B cell (primary cell): ENCODE results near the gene NAXD. TPM values are rescaled to one million over a fixed set of nuclear protein-coding genes. Genes with fewer than 3 reads are reported as not detected.
"Not testable (repeated sequence)": the region's sequence is repeated elsewhere in the genome, so short reads cannot be mapped to it uniquely, and the experiment has no call there.

Experiments
- ATAC-seq: fragments of 200-7000 bp; cut with Tn5 transposase; one replicate; pipeline ENCODE4 v1.10.0; 2021; ENCODE audit warnings: low read depth, mild to moderate bottlenecking, moderate number of reproducible peaks, moderate library complexity
- CTCF ChIA-PET: fragments of 350-600 bp; sonication (Branson Sonifier 250); formaldehyde crosslinking; loops from one replicate; lab custom pipeline; 2021; ENCODE audit warnings: antibody characterized with exemption, inconsistent platforms; lab: Charles Lee
- POLR2A ChIA-PET: fragments of 350-600 bp; sonication (Branson Sonifier 250); formaldehyde crosslinking; loops from one replicate; lab custom pipeline; 2021; ENCODE audit warnings: antibody characterized with exemption; lab: Charles Lee
- DNase-seq: peaks from one replicate; pipeline ENCODE4 v3.0.0; 2013
- H2AFZ ChIP-seq: 2 replicates; pipeline ENCODE4 v1.6.1; 2012; ENCODE audit warnings: mild to moderate bottlenecking, low read depth, low read length; ENCODE audit not compliant: insufficient read depth, poor library complexity, severe bottlenecking
- H3K27ac ChIP-seq, 2 donors: 1 replicate in 1 of 2; 2 replicates in 1 of 2; pipeline ENCODE4 v1.5.1; 2012 to 2013; ENCODE audit warnings: low read length in 2 of 2, mild to moderate bottlenecking in 2 of 2, moderate library complexity in 1 of 2
- H3K27me3 ChIP-seq, 4 experiments: fragments of 200-600 bp in 1 of 4; sonication (generic) in 1 of 4; replicated peaks in 1 of 4; 1 replicate in 2 of 4; 2 replicates in 2 of 4; pipeline versions ENCODE4 v1.6.1 to v1.7.0; 2013 to 2016; ENCODE audit warnings: low read length in 3 of 4, mild to moderate bottlenecking in 2 of 4, mixed read lengths in 1 of 4, moderate library complexity in 1 of 4; ENCODE audit not compliant: insufficient read depth in 4 of 4, control insufficient read depth in 3 of 4; ENCODE audit errors: control extremely low read depth in 1 of 4
- H3K36me3 ChIP-seq, 2 experiments: replicated peaks in 1 of 2; 1 replicate in 1 of 2; 2 replicates in 1 of 2; pipeline versions ENCODE4 v1.6.1 to v1.7.1; 2013; ENCODE audit warnings: low read length in 1 of 2; ENCODE audit not compliant: insufficient read depth in 2 of 2, control insufficient read depth in 1 of 2; ENCODE audit errors: control extremely low read depth in 1 of 2, extremely low read depth in 1 of 2
- H3K4me1 ChIP-seq, 2 donors: fragments of 200-600 bp in 1 of 2; sonication (generic) in 1 of 2; 1 replicate in 1 of 2; 2 replicates in 1 of 2; pipeline versions ENCODE4 v1.5.1 to v1.6.1; 2013 to 2017; ENCODE audit warnings: low read length in 2 of 2; ENCODE audit not compliant: control insufficient read depth in 2 of 2, insufficient read depth in 2 of 2
- H3K4me2 ChIP-seq: replicated peaks from 2 replicates; pipeline ENCODE3; 2012; ENCODE audit warnings: mild to moderate bottlenecking, low read depth, low read length; ENCODE audit not compliant: poor library complexity, severe bottlenecking
- H3K4me3 ChIP-seq, 5 experiments: fragments of 200-600 bp in 1 of 5; sonication (generic) in 1 of 5; 1 replicate in 3 of 5; 2 replicates in 2 of 5; pipeline versions ENCODE4 v1.5.1 to v1.7.0; 2011 to 2016; ENCODE audit warnings: low read length in 4 of 5, mild to moderate bottlenecking in 4 of 5, low read depth in 2 of 5, control low read depth in 1 of 5, moderate library complexity in 1 of 5; ENCODE audit not compliant: insufficient read depth in 1 of 5; ENCODE audit errors: control extremely low read depth in 1 of 5, extremely low read depth in 1 of 5
- H3K79me2 ChIP-seq: fragments of 200-600 bp; sonication (generic); one replicate; pipeline ENCODE4 v1.6.0; 2016; ENCODE audit warnings: low read length; ENCODE audit not compliant: control insufficient read depth, insufficient read depth
- H3K9ac ChIP-seq: fragments of 200-600 bp; sonication (generic); 2 replicates; pipeline ENCODE4 v1.6.1; 2017; ENCODE audit warnings: mild to moderate bottlenecking, low read length, moderate library complexity
- H3K9me3 ChIP-seq, 3 donors: one replicate each; pipeline versions ENCODE4 v1.6.1 to v1.7.1; 2013; ENCODE audit warnings: low read length in 2 of 3; ENCODE audit not compliant: control insufficient read depth in 2 of 3, insufficient read depth in 1 of 3; ENCODE audit errors: control extremely low read depth in 1 of 3
- H4K20me1 ChIP-seq: 2 replicates; pipeline ENCODE4 v1.6.0; 2012; ENCODE audit warnings: mild to moderate bottlenecking, low read length; ENCODE audit not compliant: insufficient read depth, control insufficient read depth, poor library complexity, severe bottlenecking
- H3K27ac Mint-ChIP-seq: one replicate; pipeline ENCODE4 v1.8.0; 2021; ENCODE audit warnings: mixed read lengths
- H3K27me3 Mint-ChIP-seq: one replicate; pipeline ENCODE4 v1.8.0; 2021; ENCODE audit warnings: mixed read lengths
- H3K4me1 Mint-ChIP-seq: one replicate; pipeline ENCODE4 v1.8.0; 2021; ENCODE audit warnings: mixed read lengths
- H3K4me3 Mint-ChIP-seq: one replicate; pipeline ENCODE4 v1.8.0; 2021; ENCODE audit warnings: mixed read lengths
- H3K9me3 Mint-ChIP-seq: one replicate; pipeline ENCODE4 v1.8.0; 2022; ENCODE audit warnings: mixed read lengths; ENCODE audit not compliant: insufficient read depth
- CTCF ChIP-seq: fragments of 200-600 bp; IDR thresholded peaks from one replicate; pipeline ENCODE4 v1.8.0; 2022; ENCODE audit warnings: antibody characterized with exemption, mild to moderate bottlenecking
- EZH2 ChIP-seq: IDR thresholded peaks from 2 replicates; pipeline ENCODE4 v1.6.1; 2012; ENCODE audit warnings: borderline replicate concordance, low read depth, mild to moderate bottlenecking, moderate library complexity, low read length; ENCODE audit not compliant: insufficient read depth, poor library complexity, severe bottlenecking
- WGBS: methylation state at CpG from one replicate; pipeline ENCODE4 v1.1.5; 2013; ENCODE audit warnings: missing lambda C conversion rate; ENCODE audit not compliant: insufficient coverage; 5-methylcytosine and 5-hydroxymethylcytosine counted together
- intact Hi-C: fragments of 100-400 bp; cut with micrococcal nuclease; formaldehyde crosslinking; loops from one replicate; pipeline ENCODE4 v1.10.0; 2022
- polyA plus RNA-seq: library from polyadenylated mRNA; depleted of rRNA; stranded (reverse); fragments of >200 nt; gene quantifications from 2 replicates; pipeline ENCODE4 v1.2.3, GENCODE V29; 2012
- total RNA-seq, 2 donors: library from RNA; stranded (reverse); fragments of 120-200 nt in 1 of 2; gene quantifications; 1 replicate in 1 of 2; 2 replicates in 1 of 2; pipeline versions ENCODE4 v1.2.3 to v1.2.4, GENCODE V29; 2013 to 2022

Gene NAXD
- total and polyA plus RNA-seq, 2 donors (not counting 1 experiment from before 2014, with no cell fraction given) = 28.4 to 33.3 TPM

GRCh38 chr13:110657196-110657595, 41.9 kb downstream of the NAXD start:
- Histone ChIP-seq H3K79me2 (peaks cover 27% of the 10 kb centered on the region), H2AFZ (no peak overlapping the region), H3K9ac (no peak overlapping the region), H3K9me3 (peaks cover 0 to 4% (median 0%) of the 10 kb centered on the region in 3 donors), H3K4me1 (peaks cover 60 to 68% of the 10 kb centered on the region in 2 donors), H3K27me3 (no peaks in the 10 kb centered on the region), H3K27ac (peak overlapping the region in 1 of 2 donors; percentile 75), H4K20me1 (no peaks in the 10 kb centered on the region), H3K4me2 (peak overlapping the region; percentile 50), H3K4me3 (no peak overlapping the region), H3K36me3 (peaks cover 0 to 30% of the 10 kb centered on the region in 2 experiments)
- peaks cover 3% of the 10 kb centered on the region for H3K9me3 Mint-ChIP-seq
- no peak for ATAC-seq
- no peak for DNase-seq
- H3K27ac Mint-ChIP-seq = peak overlapping the region; percentile 79
- H3K27me3 Mint-ChIP-seq = no peaks in the 10 kb centered on the region
- intact Hi-C loops = no loop called here
- H3K4me3 Mint-ChIP-seq = no peak overlapping the region
- TF ChIP-seq EZH2 (no peak), CTCF (no peak)
- CTCF ChIA-PET = interaction anchor here (0.6 to 2.6 kb wide), 4 partner anchors 13 to 59 kb away, joined by 3 to 17 read pairs (median 4); no protein-coding TSS in a partner anchor
- POLR2A ChIA-PET = interaction anchor here (1.9 kb wide), 1 partner anchor 19 kb away, joined by 7 read pairs; no protein-coding TSS in a partner anchor
- WGBS = no CpG with 5 or more reads among the region's 7 CpGs
- H3K4me1 Mint-ChIP-seq = peaks cover 76% of the 10 kb centered on the region

GRCh38 chr13:110658218-110658911, 43.0 kb downstream of the NAXD start:
- CTCF ChIA-PET = interaction anchor here (0.6 to 2.6 kb wide), 2 partner anchors 14 to 50 kb away, joined by 5 to 17 read pairs; no protein-coding TSS in a partner anchor
- peak overlapping the region; percentile 54 for H3K27ac Mint-ChIP-seq
- H3K27ac ChIP-seq = peak overlapping the region; percentile 60 to 75
- DNase-seq (peak; percentile 69), ATAC-seq (peak; percentile 72)
- not testable (repeated sequence) for H3K27me3 Mint-ChIP-seq, H2AFZ ChIP-seq, H3K27me3 ChIP-seq, H3K9me3 Mint-ChIP-seq, H4K20me1 ChIP-seq, H3K9me3 ChIP-seq
- 60% methylated on average over 2 of the region's 6 CpGs for WGBS
- H3K36me3 ChIP-seq = peaks cover 0 to 40% of the 10 kb centered on the region in 2 experiments
- intact Hi-C loops = loop anchor here (1.0 kb wide), 2 partner anchors 12 to 18 kb away; no protein-coding TSS in a partner anchor
- peak overlapping the region in 1 of 5 experiments; percentile 41 for H3K4me3 ChIP-seq
- peak overlapping the region; percentile 50 for H3K4me2 ChIP-seq
- peaks cover 22% of the 10 kb centered on the region for H3K79me2 ChIP-seq
- peak overlapping the region; percentile 51 for H3K4me3 Mint-ChIP-seq
- H3K4me1 ChIP-seq = peaks cover 50 to 66% of the 10 kb centered on the region in 2 donors
- peak overlapping the region; percentile 9 for H3K9ac ChIP-seq
- POLR2A ChIA-PET = interaction anchor here (0.7 to 1.9 kb wide), 2 partner anchors 17 to 18 kb away, joined by 3 to 7 read pairs; no protein-coding TSS in a partner anchor
- peaks cover 74% of the 10 kb centered on the region for H3K4me1 Mint-ChIP-seq
